Suprapubic skin (tissue), 4 donors: Measurements from ENCODE around the gene RIIAD1. TPM values are rescaled to one million over a fixed set of nuclear protein-coding genes. Genes with fewer than 3 reads are reported as not detected.

Experiments
- DNase-seq, 2 donors: peaks; one replicate each; pipeline ENCODE4 v3.0.0-alpha.2; 2019; ENCODE audit warnings: low spot score in 2 of 2
- H3K27ac ChIP-seq: fragments of 200-600 bp; sonication (generic); one replicate; pipeline ENCODE4 v1.5.1; 2019
- H3K27me3 ChIP-seq: fragments of 200-600 bp; sonication (generic); one replicate; pipeline ENCODE4 v1.5.1; 2019
- H3K36me3 ChIP-seq: fragments of 200-600 bp; sonication (generic); one replicate; pipeline ENCODE4 v1.5.1; 2019
- H3K4me1 ChIP-seq: fragments of 200-600 bp; sonication (generic); one replicate; pipeline ENCODE4 v1.5.1; 2019
- H3K4me3 ChIP-seq: fragments of 200-600 bp; sonication (generic); one replicate; pipeline ENCODE4 v1.5.1; 2019; ENCODE audit warnings: mild to moderate bottlenecking
- H3K9me3 ChIP-seq: fragments of 200-600 bp; sonication (generic); one replicate; pipeline ENCODE4 v1.5.1; 2019
- CTCF ChIP-seq, 2 donors: fragments of 200-600 bp in 1 of 2; fragments of 450-650 bp in 1 of 2; sonication (generic) in 1 of 2; IDR thresholded peaks; one replicate each; pipeline ENCODE4 v1.5.1; 2016 to 2019; ENCODE audit warnings: antibody characterized with exemption in 2 of 2, mild to moderate bottlenecking in 1 of 2, moderate library complexity in 1 of 2
- EP300 ChIP-seq: sonication (generic); formaldehyde crosslinking; IDR thresholded peaks from one replicate; pipeline ENCODE4 v1.6.1; 2017; ENCODE audit warnings: antibody characterized with exemption
- POLR2A ChIP-seq, 2 donors: fragments of 450-650 bp; IDR thresholded peaks; one replicate each; pipeline ENCODE4 v1.6.1; 2017; ENCODE audit warnings: antibody characterized with exemption in 2 of 2, mild to moderate bottlenecking in 2 of 2, moderate library complexity in 2 of 2
- POLR2AphosphoS5 ChIP-seq, 3 donors: sonication (generic); formaldehyde crosslinking; IDR thresholded peaks; one replicate each; pipeline ENCODE4 v1.6.1; 2017; ENCODE audit warnings: antibody characterized with exemption in 3 of 3
- WGBS: methylation state at CpG from one replicate; pipeline ENCODE4 v1.1.5; 2018; 5-methylcytosine and 5-hydroxymethylcytosine counted together
- total RNA-seq, 4 donors: library from RNA; depleted of rRNA; stranded (reverse); fragments of >200 nt; gene quantifications; one replicate each; pipeline ENCODE4 v1.1.0, GENCODE V29; 2016

The RIIAD1 gene
- total RNA-seq, 4 donors from 2014 or later = not detected

- Histone ChIP-seq H3K4me1 (no peaks in the 10 kb centered on the region), H3K27me3 (no peaks in the 10 kb centered on the region), H3K27ac (no peak overlapping the region), H3K36me3 (peaks cover 9% of the 10 kb centered on the region), H3K9me3 (no peaks in the 10 kb centered on the region), H3K4me3 (no peak overlapping the region)
- TF ChIP-seq POLR2A (IDR thresholded peaks at IDR 0.05) = no peak
- TF ChIP-seq POLR2AphosphoS5 (IDR thresholded peaks at IDR 0.05) = no peak
- TF ChIP-seq CTCF (IDR thresholded peaks at IDR 0.05) = no peak
- no peak for TF ChIP-seq EP300
- WGBS = 76% methylated on average over 6 of the region's 11 CpGs
- DNase-seq = no peak
Observed at GRCh38 chr1:151705753-151706463, 15.4 kb upstream of the RIIAD1 start.

- no peak overlapping the region for H3K4me3 ChIP-seq
- TF ChIP-seq POLR2A (IDR thresholded peaks at IDR 0.05) = no peak
- TF ChIP-seq EP300 = no peak
- TF ChIP-seq CTCF (IDR thresholded peaks at IDR 0.05) = no peak
- no peak for TF ChIP-seq POLR2AphosphoS5 (IDR thresholded peaks at IDR 0.05)
- no peaks in the 10 kb centered on the region for H3K27me3 ChIP-seq
- no peaks in the 10 kb centered on the region for H3K4me1 ChIP-seq
- H3K36me3 ChIP-seq = peaks cover under 1% of the 10 kb centered on the region
- no peak for DNase-seq
- 60% methylated on average over 14 of the region's 21 CpGs for WGBS
- no peaks in the 10 kb centered on the region for H3K9me3 ChIP-seq
- H3K27ac ChIP-seq = no peak overlapping the region
Observed at GRCh38 chr1:151706464-151707415, 14.6 kb upstream of the RIIAD1 start.

GRCh38 chr1:151707541-151708065 lies 13.7 kb upstream of the RIIAD1 start:
- whole genome bisulfite sequencing = 92% methylated on average over 15 of the region's 15 CpGs
- TF ChIP-seq EP300 (no peak), CTCF (IDR thresholded peaks at IDR 0.05) (no peak), POLR2A (IDR thresholded peaks at IDR 0.05) (no peak), POLR2AphosphoS5 (IDR thresholded peaks at IDR 0.05) (no peak)
- DNase-seq = no peak
- Histone ChIP-seq H3K27me3 (no peaks in the 10 kb centered on the region), H3K36me3 (no peaks in the 10 kb centered on the region), H3K9me3 (no peaks in the 10 kb centered on the region), H3K4me3 (no peak overlapping the region), H3K4me1 (no peaks in the 10 kb centered on the region), H3K27ac (no peak overlapping the region)

- Histone ChIP-seq H3K36me3 (no peaks in the 10 kb centered on the region), H3K27ac (no peak overlapping the region), H3K4me3 (no peak overlapping the region), H3K9me3 (no peaks in the 10 kb centered on the region), H3K27me3 (no peaks in the 10 kb centered on the region), H3K4me1 (peaks cover 4% of the 10 kb centered on the region)
- WGBS = 80% methylated on average over 12 of the region's 15 CpGs
- no peak for DNase-seq
- no peak for TF ChIP-seq POLR2AphosphoS5 (IDR thresholded peaks at IDR 0.05)
- TF ChIP-seq POLR2A (IDR thresholded peaks at IDR 0.05) = no peak
- no peak for TF ChIP-seq EP300
- TF ChIP-seq CTCF (IDR thresholded peaks at IDR 0.05) = no peak
Observed at GRCh38 chr1:151708891-151709290, 12.4 kb upstream of the RIIAD1 start.
